ENCODE data around the gene EIF3A.

The EIF3A gene

GRCh38 chr10:119006451-119007210 is 74.0 kb downstream of the EIF3A start:
- Mint-ChIP-seq H3K36me3 (no peaks in the 10 kb centered on the region), H3K9me3 (no peaks in the 10 kb centered on the region), H3K4me3 (no peak overlapping the region), H3K27ac (no peak overlapping the region), H3K4me1 (no peaks in the 10 kb centered on the region)
- no peak for DNase-seq (ENCODE audit: low spot score in 2 of 2)
- no peak for ATAC-seq

DNA sequence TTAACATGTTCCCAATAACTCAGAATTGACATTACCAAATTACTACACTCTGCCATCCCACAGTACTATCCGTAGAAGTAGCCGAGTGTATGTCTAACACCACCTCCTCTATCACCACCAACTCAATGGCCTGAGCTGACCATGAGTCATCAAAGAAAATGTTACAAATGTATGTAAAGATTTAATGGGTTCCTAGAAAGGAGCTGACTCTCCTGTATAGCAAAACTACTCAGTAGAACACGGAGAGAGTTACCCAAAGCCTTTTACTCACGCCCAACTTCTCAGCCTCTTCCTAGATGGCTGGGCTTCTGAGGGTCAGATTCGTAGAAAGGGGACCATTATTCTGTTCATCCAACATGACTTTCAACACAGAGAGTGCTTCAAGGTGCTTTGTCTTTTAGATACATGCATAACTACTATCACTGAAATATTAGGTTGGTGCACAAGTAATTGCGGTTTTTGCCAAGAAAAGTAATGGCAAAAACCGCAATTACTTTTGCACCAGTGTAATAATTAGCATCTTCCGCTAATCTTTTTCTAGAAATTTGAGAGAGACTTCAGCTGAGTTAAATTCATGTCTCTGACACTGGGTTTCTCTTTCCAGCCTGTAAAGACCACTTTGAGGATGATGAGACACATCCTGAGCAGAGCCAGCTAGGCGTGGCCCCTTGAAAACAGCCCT is 75.1 kb downstream of the EIF3A start:
- Mint-ChIP-seq H3K4me1 (no peaks in the 10 kb centered on the region), H3K36me3 (no peaks in the 10 kb centered on the region), H3K27ac (no peak overlapping the region), H3K4me3 (no peak overlapping the region), H3K9me3 (no peaks in the 10 kb centered on the region)
- DNase-seq (ENCODE audit: low spot score in 2 of 2), result no peak
- ATAC-seq, result no peak

DNA sequence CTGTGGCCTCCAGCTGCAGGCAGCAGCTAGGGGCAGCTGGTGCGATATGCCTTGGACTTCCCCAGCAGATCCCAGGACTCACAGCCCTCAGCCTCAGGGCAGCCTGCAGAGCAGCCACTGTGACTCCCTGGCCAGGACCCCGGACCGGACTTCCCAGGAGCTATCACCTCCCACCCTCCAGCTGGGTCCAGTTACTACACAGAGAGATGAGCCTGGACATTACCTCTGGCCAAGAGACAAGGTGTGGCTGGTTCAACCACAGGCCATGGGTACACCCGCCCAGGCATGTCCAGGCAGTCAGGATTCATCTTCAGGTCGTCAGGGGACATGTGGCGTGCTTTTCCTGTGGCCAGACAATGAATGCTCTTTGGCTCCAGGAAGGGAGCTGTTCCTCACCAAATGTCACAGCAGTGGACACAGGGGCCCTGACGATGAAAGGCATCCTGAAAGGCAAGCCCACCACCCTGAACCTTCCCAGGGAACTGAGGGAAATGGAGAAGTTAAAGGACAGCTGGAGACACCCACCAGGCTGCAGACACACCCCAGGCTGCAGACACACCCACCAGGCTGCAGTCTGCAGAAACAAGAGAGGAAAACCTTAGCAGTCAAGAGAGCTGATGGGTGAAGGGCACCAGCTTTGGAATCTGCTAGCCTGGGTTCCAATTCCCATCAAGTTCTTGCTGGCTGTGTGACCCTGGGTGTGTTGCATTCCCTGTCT is 76.9 kb downstream of the EIF3A start:
- no peak overlapping the region for H3K4me3 Mint-ChIP-seq
- H3K4me1 Mint-ChIP-seq, result no peaks in the 10 kb centered on the region
- no peak for ATAC-seq

DNA sequence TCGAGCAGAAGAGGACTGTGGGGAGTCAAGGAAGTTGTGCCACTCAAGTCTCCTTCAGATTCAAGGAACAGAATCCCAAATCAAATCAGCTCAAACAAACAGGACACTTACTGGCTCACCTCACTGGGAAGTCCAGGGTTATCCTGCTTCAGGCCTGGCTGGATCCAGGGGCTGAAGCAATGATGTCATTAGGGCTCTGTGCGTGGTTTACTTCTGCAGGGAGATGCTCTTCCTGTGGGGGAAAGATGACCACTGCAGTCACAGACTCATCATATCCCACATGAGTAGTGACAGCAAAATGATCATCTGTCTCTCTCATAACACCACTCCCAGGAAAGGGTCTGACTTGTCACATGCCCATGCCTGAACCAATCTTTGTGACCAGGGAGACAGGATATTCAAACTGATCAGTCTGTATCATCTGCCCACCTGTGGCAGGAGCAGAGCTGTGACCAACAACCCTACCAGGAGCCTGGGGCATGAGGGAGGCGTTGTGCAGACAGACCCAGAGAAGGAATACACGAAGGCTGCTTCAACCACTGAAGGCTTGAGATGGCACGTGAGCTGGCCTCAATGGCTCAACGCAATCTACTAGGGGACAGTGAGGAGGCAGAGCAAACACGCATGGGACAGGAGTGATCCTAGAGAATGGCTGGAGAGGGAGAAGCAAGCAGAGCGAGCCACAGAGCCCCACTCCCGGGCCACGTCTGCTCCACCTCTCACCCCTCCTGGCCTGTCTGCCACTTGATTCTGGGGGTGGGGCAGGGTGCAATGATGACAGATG is 78.7 kb downstream of the EIF3A start:
- Mint-ChIP-seq H3K9me3 (no peaks in the 10 kb centered on the region), H3K4me3 (no peak overlapping the region), H3K4me1 (no peaks in the 10 kb centered on the region), H3K36me3 (no peaks in the 10 kb centered on the region), H3K27ac (no peak overlapping the region)
- DNase-seq (ENCODE audit: low spot score in 2 of 2), result no peak
- ATAC-seq, result peak; percentile 21

More for the DNA sequence above, 76.9 kb downstream of the EIF3A start:
- no peak for DNase-seq (ENCODE audit: low spot score in 2 of 2)
- Mint-ChIP-seq H3K9me3 (no peaks in the 10 kb centered on the region), H3K36me3 (no peaks in the 10 kb centered on the region), H3K27ac (no peak overlapping the region)

- Mint-ChIP-seq H3K36me3 (no peaks in the 10 kb centered on the region), H3K9me3 (no peaks in the 10 kb centered on the region), H3K4me3 (no peak overlapping the region), H3K4me1 (no peaks in the 10 kb centered on the region), H3K27ac (no peak overlapping the region)
- ATAC-seq (no peak), DNase-seq (ENCODE audit: low spot score in 2 of 2) (no peak)
Observed at GRCh38 chr10:118998183-118998582, 82.4 kb downstream of the EIF3A start.

DNA sequence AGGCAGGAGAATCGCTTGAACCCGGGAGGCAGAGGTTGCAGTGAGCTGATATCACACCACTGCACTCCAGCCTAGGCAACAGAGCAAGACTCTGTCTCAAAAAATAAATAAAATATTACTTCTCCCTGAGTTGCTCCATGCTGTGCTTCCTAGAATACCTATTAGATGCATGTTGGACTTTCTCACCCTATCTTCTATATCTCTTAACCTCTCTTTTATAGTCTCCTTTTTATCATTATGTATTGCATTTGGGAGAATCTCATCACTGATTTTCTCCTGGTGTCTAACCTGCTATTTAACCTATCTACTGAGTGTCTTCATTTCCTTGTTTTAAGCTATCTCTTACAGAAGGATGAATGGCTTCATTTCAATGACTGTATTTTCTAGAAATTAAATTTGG is 83.2 kb downstream of the EIF3A start:
- no peaks in the 10 kb centered on the region for H3K9me3 Mint-ChIP-seq
- DNase-seq (ENCODE audit: low spot score in 2 of 2) (no peak), ATAC-seq (no peak)
- H3K4me3 Mint-ChIP-seq, result no peak overlapping the region
- H3K4me1 Mint-ChIP-seq, result no peaks in the 10 kb centered on the region
- no peaks in the 10 kb centered on the region for H3K36me3 Mint-ChIP-seq
- no peak overlapping the region for H3K27ac Mint-ChIP-seq

- no peak for ATAC-seq
- Mint-ChIP-seq H3K4me1 (no peaks in the 10 kb centered on the region), H3K9me3 (no peaks in the 10 kb centered on the region), H3K27ac (no peak overlapping the region), H3K36me3 (no peaks in the 10 kb centered on the region), H3K4me3 (no peak overlapping the region)
- no peak for DNase-seq (ENCODE audit: low spot score in 2 of 2)
Observed at GRCh38 chr10:118995739-118996138, 84.9 kb downstream of the EIF3A start.

DNA sequence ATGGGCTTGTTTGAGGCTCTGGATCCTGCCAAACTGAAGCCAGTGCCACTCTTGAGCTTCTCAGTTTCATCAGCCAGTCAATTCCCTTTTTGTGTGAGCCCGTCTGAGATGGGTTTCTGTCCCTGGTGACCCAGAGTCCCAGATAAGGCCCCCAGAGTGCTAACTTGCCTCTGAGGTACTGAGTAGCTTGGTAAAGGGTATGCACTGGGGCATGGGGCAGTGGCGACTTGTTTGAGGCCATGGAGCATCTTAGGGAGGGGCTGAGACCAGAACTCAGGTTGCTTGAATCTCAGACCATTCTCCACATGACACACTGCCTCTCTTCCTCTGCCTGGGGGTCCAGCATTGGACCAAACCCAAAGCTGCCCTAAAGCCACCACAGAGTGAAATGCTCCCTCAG is 86.3 kb downstream of the EIF3A start:
- ATAC-seq (no peak), DNase-seq (ENCODE audit: low spot score in 2 of 2) (no peak)
- no peaks in the 10 kb centered on the region for H3K9me3 Mint-ChIP-seq
- no peaks in the 10 kb centered on the region for H3K4me1 Mint-ChIP-seq
- no peaks in the 10 kb centered on the region for H3K36me3 Mint-ChIP-seq
- no peak overlapping the region for H3K27ac Mint-ChIP-seq
- no peak overlapping the region for H3K4me3 Mint-ChIP-seq

- Mint-ChIP-seq H3K27ac (no peak overlapping the region), H3K4me3 (no peak overlapping the region), H3K36me3 (no peaks in the 10 kb centered on the region), H3K4me1 (no peaks in the 10 kb centered on the region), H3K9me3 (no peaks in the 10 kb centered on the region)
- ATAC-seq (no peak), DNase-seq (ENCODE audit: low spot score in 2 of 2) (no peak)
Observed at GRCh38 chr10:118993214-118993613, 87.4 kb downstream of the EIF3A start.

DNA sequence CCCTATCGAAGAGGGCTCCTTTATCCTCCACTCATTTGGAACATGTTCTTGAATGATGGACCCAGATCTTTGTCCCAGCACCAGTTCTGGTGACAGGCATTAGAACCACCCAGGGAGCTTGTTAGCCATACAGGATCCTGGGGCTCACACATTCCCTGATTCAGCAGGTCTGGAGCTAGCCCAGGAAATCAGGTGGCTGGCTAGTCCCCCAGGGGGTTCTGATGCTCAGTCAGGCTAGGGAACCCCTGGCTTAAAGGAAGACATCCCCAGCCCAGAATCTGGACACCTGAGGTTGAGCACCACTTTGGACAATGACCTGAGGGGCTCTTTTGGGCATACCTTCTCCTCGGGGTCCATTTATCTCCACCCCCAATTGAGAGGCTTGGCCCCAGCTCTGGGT is 88.1 kb downstream of the EIF3A start:
- Mint-ChIP-seq H3K9me3 (no peaks in the 10 kb centered on the region), H3K36me3 (no peaks in the 10 kb centered on the region), H3K4me1 (peaks cover 4% of the 10 kb centered on the region), H3K4me3 (no peak overlapping the region), H3K27ac (no peak overlapping the region)
- DNase-seq (ENCODE audit: low spot score in 2 of 2), result no peak
- no peak for ATAC-seq

DNA sequence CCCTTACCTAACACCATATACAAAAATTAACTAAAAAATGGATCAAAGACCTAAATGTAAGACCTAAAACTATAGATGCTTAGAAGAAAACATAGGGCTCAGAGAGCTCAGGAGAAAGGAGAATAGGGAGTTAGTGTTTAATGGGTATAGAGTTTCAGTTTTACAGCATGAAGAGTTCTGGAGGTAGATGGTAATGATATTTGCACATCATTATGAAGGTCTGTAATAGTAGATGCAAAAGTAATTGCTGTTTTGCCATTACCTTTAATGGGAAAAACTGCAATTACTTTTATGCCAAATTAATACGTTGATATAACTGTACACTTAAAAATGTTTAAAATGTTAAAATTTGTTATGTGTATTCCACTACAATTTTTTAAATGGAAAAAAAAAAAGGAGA is 90.3 kb downstream of the EIF3A start:
- DNase-seq (ENCODE audit: low spot score in 2 of 2) (no peak), ATAC-seq (no peak)
- Mint-ChIP-seq H3K9me3 (peaks cover 6% of the 10 kb centered on the region), H3K4me1 (peaks cover 12% of the 10 kb centered on the region), H3K27ac (no peak overlapping the region), H3K4me3 (no peak overlapping the region), H3K36me3 (no peaks in the 10 kb centered on the region)

- H3K4me1 Mint-ChIP-seq, result peaks cover 12% of the 10 kb centered on the region
- DNase-seq (ENCODE audit: low spot score in 2 of 2) (no peak), ATAC-seq (peak; percentile 58)
Observed at GRCh38 chr10:118986815-118987790, 93.5 kb downstream of the EIF3A start.

DNA sequence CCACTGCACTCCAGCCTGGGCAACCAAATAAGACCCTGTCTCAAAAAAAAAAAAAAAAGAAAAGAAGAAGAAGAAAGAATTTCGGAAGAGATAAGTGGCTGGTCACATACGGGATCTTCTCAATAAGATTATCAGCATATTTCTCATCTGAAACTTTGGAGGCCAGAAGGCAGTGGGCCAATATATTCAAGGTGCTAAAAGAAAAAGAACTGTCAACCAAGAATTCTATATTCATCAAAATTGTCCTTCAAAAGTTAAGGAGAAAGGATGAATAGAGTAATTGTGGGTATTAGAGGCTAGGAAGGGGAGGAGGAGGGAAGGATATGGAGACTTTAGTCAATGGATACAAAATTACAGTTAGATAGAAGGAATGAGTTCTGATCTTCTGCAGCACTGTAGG is 95.0 kb downstream of the EIF3A start:
- Mint-ChIP-seq H3K4me3 (no peak overlapping the region), H3K9me3 (peaks cover 16% of the 10 kb centered on the region)
- no peak for ATAC-seq

More at GRCh38 chr10:118986815-118987790, 93.5 kb downstream of the EIF3A start:
- Mint-ChIP-seq H3K9me3 (peaks cover 16% of the 10 kb centered on the region), H3K4me3 (no peak overlapping the region), H3K27ac (peak overlapping the region; percentile 52), H3K36me3 (no peaks in the 10 kb centered on the region)

More for the DNA sequence above, 95.0 kb downstream of the EIF3A start:
- no peaks in the 10 kb centered on the region for H3K36me3 Mint-ChIP-seq
- no peak for DNase-seq (ENCODE audit: low spot score in 2 of 2)
- no peak overlapping the region for H3K27ac Mint-ChIP-seq
- H3K4me1 Mint-ChIP-seq, result peaks cover 12% of the 10 kb centered on the region

All from stimulated activated effector memory CD8-positive, alpha-beta T cell treated with anti-CD3 and anti-CD28 coated beads, Interleukin-12 subunit alpha, Interleukin-12 subunit beta, amount 100 ng/mL, for 72 hours (primary cell).